ENCODE data around the gene TXNIP. TPM values are rescaled to one million over a fixed set of nuclear protein-coding genes. Genes with fewer than 3 reads are reported as not detected.

The TXNIP gene
- total RNA-seq, 1 donor, result 485 TPM

GRCh38 chr1:145946477-145946986, 49.8 kb downstream of the TXNIP start:
- no peak for DNase-seq (ENCODE audit: low read depth in 2 of 3, low spot score in 2 of 3)

DNA sequence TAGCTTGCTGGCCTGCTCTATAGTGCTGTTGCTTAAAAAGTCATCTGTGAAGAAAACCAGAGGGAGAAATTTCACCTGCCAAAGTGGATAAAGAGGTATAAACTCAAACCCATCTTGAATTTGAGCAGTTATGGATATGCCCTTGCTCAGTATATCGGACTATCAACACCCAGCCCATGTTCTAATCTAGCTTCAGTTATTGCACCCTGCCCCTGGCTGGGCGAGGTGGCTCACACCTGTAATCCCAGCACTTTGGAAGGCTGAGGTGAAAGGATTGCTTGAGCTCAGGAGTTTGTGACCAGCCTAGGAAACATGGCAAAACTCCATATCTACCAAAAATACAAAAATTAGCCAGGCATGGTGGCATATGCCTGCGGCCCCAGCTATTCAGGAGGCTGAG, 51.8 kb downstream of the TXNIP start:
- no peak for DNase-seq (ENCODE audit: low read depth in 2 of 3, low spot score in 2 of 3)

GRCh38 chr1:145942871-145943270, 53.5 kb downstream of the TXNIP start:
- DNase-seq (ENCODE audit: low read depth in 2 of 3, low spot score in 2 of 3), result no peak

Other genes starting within 250 kb of the TXNIP start
- gene RNF115, start 172.5 kb downstream of the TXNIP start, total RNA-seq, result 9.2 TPM
- 46.0 TPM for gene POLR3C, start 172.4 kb downstream of the TXNIP start, total RNA-seq
- gene NUDT17, start 150.9 kb downstream of the TXNIP start, total RNA-seq, result 12.7 TPM
- gene PIAS3, start 137.5 kb downstream of the TXNIP start, total RNA-seq, result 15.6 TPM
- gene ANKRD35, start 110.7 kb downstream of the TXNIP start, total RNA-seq, result 0.27 TPM
- under 0.01 TPM for gene ITGA10, start 86.5 kb downstream of the TXNIP start, total RNA-seq
- gene PEX11B, start 77.9 kb downstream of the TXNIP start, total RNA-seq, result 21.5 TPM
- gene RBM8A, start 69.1 kb downstream of the TXNIP start, total RNA-seq, result 66.2 TPM
- gene LIX1L, start 38.6 kb downstream of the TXNIP start, total RNA-seq, result 17.8 TPM
- 0.27 TPM for gene ANKRD34A, start 32.0 kb downstream of the TXNIP start, total RNA-seq
- gene POLR3GL, start 31.9 kb downstream of the TXNIP start, total RNA-seq, result 15.1 TPM
- gene HJV, start 25.2 kb upstream of the TXNIP start, total RNA-seq, result not detected
- gene NBPF10, start 148.2 kb upstream of the TXNIP start, total RNA-seq, result 1.6 TPM
- gene NOTCH2NLA, start 232.4 kb upstream of the TXNIP start, total RNA-seq, result 98.8 TPM